HL-60 (cell line): Measurements from ENCODE around the gene SRI.

Experiments used
- DNase-seq, 2 experiments: peaks; one replicate each; pipeline ENCODE4 v3.0.0-alpha.2; 2010 to 2020; ENCODE audit warnings: low read depth in 1 of 2, low spot score in 1 of 2
- H3K27ac ChIP-seq: fragments of 250-450 bp; sonication (Bioruptor Pico); replicated peaks from 2 replicates; pipeline ENCODE4 v1.5.1; 2020; ENCODE audit warnings: mild to moderate bottlenecking, moderate library complexity
- H3K27me3 ChIP-seq: fragments of 250-450 bp; sonication (Bioruptor Pico); 2 replicates; pipeline ENCODE4 v1.5.1; 2021; ENCODE audit warnings: mild to moderate bottlenecking, moderate library complexity; ENCODE audit not compliant: insufficient read depth, poor library complexity, severe bottlenecking
- H3K4me3 ChIP-seq: replicated peaks from 2 replicates; pipeline ENCODE4 v1.5.1; 2011; ENCODE audit warnings: mild to moderate bottlenecking, control low read depth, low read length; ENCODE audit not compliant: insufficient read depth
- CTCF ChIP-seq: IDR thresholded peaks from one replicate; pipeline ENCODE4 v1.5.1; 2011; ENCODE audit warnings: low read length, control low read depth, inconsistent platforms; ENCODE audit not compliant: insufficient read depth
- GABPA ChIP-seq: IDR thresholded peaks from 2 replicates; pipeline ENCODE4 v1.6.1; 2012; ENCODE audit warnings: low read depth
- POLR2AphosphoS5 ChIP-seq: IDR thresholded peaks from 2 replicates; pipeline ENCODE4 v1.6.1; 2012; ENCODE audit warnings: low read depth
- SPI1 ChIP-seq: IDR thresholded peaks from 2 replicates; pipeline ENCODE4 v1.6.1; 2012; ENCODE audit warnings: low read depth, mild to moderate bottlenecking, borderline replicate concordance
- TF ChIP-seq, protein P1 (sequence below): IDR thresholded peaks from 2 replicates; pipeline ENCODE4 v1.6.1; 2012; ENCODE audit warnings: low read depth; ENCODE audit not compliant: insufficient replicate concordance

The SRI gene

DNA sequence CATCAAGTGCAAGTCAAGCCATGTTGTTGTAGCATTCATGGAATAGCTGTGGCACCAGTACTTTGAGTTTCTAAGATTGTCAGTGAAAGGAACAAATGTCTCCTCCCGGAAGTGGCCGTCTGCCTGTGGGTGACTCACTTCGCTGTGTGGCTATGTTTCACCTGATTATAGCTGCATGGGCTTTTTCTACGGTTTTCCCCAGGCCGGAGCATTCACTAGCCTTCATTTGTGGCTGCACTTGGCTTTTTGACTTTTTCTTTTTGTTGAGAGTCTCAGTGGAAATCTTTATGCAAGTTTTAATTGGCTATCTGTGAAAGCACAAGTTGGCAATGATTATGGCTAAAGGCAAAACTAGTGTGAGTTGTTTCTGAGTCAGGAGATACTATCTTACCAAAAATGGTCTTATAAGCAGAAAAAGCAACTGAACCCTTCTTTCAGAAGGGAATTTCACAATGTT lies 35.0 kb downstream of the SRI start:
- Histone ChIP-seq H3K27ac (no peak overlapping the region), H3K27me3 (no peaks in the 10 kb centered on the region), H3K4me3 (no peak overlapping the region)
- TF ChIP-seq GABPA (no peak), POLR2AphosphoS5 (no peak), SPI1 (no peak), CTCF (no peak)
- TF ChIP-seq, protein P1, sequence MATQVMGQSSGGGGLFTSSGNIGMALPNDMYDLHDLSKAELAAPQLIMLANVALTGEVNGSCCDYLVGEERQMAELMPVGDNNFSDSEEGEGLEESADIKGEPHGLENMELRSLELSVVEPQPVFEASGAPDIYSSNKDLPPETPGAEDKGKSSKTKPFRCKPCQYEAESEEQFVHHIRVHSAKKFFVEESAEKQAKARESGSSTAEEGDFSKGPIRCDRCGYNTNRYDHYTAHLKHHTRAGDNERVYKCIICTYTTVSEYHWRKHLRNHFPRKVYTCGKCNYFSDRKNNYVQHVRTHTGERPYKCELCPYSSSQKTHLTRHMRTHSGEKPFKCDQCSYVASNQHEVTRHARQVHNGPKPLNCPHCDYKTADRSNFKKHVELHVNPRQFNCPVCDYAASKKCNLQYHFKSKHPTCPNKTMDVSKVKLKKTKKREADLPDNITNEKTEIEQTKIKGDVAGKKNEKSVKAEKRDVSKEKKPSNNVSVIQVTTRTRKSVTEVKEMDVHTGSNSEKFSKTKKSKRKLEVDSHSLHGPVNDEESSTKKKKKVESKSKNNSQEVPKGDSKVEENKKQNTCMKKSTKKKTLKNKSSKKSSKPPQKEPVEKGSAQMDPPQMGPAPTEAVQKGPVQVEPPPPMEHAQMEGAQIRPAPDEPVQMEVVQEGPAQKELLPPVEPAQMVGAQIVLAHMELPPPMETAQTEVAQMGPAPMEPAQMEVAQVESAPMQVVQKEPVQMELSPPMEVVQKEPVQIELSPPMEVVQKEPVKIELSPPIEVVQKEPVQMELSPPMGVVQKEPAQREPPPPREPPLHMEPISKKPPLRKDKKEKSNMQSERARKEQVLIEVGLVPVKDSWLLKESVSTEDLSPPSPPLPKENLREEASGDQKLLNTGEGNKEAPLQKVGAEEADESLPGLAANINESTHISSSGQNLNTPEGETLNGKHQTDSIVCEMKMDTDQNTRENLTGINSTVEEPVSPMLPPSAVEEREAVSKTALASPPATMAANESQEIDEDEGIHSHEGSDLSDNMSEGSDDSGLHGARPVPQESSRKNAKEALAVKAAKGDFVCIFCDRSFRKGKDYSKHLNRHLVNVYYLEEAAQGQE: no peak
- DNase-seq: no peak

DNA sequence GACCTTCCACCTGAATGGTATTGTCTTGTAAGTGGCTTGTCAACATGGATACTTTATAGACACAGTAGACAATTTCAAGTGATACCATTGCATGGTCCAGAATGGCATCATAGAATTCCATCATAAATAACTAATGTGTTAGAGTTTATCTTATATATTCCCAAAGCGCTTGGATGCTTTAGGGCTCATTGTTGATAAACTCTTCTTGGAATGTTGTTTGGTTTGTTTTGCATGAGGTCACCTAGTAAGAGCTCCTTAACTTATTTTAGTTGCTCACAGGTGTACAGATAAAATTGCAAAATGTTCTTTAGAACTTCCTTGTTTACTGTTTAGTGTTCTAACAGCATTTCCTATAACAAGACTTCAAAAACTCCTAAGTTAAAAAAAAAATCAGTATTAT lies 36.8 kb downstream of the SRI start:
- Histone ChIP-seq H3K4me3 (no peak overlapping the region), H3K27me3 (no peaks in the 10 kb centered on the region), H3K27ac (no peak overlapping the region)
- TF ChIP-seq GABPA (no peak), CTCF (no peak), POLR2AphosphoS5 (no peak), SPI1 (no peak)
- TF ChIP-seq, protein P1: no peak
- DNase-seq: no peak

DNA sequence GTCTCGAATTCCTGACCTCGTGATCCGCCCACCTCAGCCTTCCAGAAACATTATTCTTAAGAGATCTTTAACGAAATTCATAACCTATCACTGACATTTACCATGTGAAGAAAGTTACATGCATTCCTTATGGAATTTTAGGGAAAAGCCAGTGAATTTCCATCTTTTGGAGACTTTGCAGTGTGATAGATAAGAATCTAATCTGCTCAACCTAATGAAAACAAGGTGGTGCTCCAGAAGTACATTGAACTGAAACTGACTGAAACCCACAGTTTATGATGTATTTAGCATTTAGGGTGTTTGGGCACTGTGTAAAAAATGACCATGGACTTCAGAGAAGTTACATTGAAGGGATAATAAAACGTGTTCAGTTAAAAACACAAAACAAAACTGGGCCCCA lies 43.6 kb downstream of the SRI start:
- H3K27ac ChIP-seq: no peak overlapping the region
- no peak for DNase-seq
- TF ChIP-seq SPI1: no peak
- no peak for TF ChIP-seq CTCF
- TF ChIP-seq GABPA: no peak
- TF ChIP-seq, protein P1: no peak
- TF ChIP-seq POLR2AphosphoS5: no peak
- no peaks in the 10 kb centered on the region for H3K27me3 ChIP-seq
- H3K4me3 ChIP-seq: no peak overlapping the region
